Measurements from ENCODE around the gene FSHB.
A peak's percentile ranks its signal among the peaks of the same experiment; 100 is the strongest.
"Not testable (repeated sequence)": the region's sequence is repeated elsewhere in the genome, so short reads cannot be mapped to it uniquely, and the experiment has no call there.

FSHB gene

DNA sequence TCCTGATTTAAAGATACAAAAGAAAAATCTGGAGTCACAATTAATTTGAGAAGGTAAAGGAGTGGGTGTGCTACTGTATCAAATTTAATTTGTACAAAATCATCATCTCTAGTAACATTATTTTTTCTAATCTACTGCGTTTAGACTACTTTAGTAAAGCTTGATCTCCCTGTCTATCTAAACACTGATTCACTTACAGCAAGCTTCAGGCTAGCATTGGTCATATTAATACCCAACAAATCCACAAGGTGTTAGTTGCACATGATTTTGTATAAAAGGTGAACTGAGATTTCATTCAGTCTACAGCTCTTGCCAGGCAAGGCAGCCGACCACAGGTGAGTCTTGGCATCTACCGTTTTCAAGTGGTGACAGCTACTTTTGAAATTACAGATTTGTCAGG is at the start of gene FSHB:
FSHB (plus strand) TSS at position 301 of the 400 bp plus-strand sequence. CDS start 889 bp downstream, outside the sequence.
- no peak for DNase-seq (ENCODE audit: low read depth)

DNA sequence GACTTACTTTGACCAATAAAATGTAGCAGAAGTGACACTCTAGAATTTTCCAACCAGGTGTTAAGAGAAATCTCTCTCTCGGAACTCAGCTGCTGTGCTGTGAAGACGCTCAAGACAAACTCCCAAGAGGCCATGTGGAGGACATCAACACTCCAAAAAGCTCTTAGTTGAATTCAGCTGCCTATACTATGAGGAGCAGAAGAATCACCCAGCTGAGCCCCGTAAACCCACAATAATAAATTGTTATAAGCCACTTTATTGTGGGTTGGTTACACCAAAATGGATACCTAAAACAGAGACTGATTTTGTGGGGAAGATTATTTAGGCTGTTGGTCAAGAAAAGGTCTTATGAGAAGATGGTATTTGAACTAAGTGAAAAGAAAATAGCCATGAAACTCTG is 44.1 kb upstream of the FSHB start:
- DNase-seq (ENCODE audit: low read depth), result no peak

DNA sequence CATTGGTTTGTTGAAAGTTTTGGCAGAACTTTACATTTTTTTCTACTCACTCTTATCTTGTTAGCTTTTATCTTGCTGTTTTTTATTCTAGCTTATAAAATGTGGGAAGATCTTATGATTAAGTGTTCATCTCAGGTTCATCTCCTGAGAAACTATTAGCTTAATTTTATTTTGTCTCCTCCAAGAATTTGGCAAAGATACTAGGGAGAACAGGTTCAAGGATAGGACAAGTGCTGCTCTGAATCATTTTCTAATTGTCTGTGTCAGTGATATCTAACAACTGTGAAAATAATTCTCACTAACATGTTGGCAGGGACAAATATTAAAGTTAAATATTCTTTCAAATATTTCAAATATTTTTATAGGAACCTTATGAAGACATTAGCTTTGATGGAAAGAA is 38.2 kb upstream of the FSHB start:
- DNase-seq (ENCODE audit: low read depth), result no peak

DNA sequence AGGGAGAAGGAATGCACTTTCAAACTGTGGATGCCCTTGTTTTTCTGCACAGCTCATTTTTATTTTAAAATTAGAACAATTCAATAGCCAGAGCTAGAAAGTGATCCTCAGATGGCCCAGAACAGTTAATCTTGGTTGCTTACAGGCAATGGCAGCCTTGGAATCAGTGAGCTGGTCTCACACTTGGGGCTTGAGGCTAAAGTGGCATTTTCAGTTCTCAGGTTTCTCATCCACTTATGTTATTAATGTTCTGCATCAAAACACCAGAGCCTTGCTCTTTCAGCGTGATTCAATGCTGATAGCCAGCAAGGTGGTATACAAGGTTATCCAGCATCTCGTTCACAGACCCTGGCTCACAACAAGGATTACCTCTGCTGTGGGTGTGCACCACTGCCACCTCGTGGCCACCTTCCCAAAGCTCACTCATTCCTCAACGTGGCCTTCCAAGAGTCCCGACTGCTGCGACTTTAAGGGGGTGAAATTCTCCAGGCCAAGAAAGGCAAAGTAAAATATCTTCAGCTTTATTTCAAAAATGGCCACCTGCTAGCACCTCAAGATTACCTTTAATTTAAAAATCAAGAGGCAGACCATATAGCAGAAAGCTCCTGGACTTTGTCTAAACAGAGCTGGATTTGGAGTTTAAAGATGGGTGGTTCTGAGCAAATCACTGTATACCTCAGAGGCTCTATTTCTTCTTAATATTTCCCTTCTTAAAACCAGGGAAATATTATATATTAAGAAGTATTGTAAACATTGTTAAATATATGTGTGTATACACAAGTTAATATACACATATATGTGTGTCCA is 34.2 kb upstream of the FSHB start:
- DNase-seq (ENCODE audit: low read depth), result no peak

DNA sequence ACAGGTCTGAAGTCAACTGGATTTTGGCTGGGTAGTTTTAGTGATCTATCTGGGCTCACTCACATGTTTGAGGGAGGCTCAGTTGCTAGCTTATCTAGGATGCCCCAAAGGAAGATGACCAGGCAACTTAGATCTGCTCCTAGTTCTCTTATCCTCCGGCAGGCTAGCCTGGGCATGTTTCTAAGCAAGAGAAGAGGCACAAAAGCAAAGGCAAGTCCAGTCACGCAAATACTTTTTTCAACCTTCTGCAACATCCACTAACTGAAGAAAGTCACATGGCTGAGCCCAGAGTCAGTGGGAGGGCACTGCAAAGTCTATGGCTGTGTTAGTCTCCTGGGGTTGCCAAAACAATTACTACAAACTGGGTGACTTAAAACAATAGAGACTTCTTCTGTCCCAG is 32.9 kb upstream of the FSHB start:
- DNase-seq (ENCODE audit: low read depth), result no peak

DNA sequence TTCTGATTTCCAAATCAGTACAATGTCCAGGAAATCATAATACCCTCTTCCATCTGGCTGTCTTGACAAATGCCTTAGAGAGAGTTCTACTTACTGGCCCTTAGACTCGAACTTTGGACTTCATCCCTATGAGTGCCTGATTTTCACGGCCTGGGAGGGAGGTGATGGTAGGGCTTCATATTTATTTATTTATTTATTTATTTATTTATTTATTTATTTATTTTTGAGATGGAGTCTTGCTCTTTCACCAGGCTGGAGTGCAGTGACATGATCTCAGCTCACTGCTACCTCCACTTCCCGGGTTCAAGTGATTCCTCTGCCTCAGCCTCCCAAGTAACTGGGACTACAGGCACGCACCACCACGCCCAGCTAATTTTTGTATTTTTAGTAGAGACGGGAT is 27.8 kb upstream of the FSHB start:
- not testable (repeated sequence) for DNase-seq (ENCODE audit: low read depth)

DNA sequence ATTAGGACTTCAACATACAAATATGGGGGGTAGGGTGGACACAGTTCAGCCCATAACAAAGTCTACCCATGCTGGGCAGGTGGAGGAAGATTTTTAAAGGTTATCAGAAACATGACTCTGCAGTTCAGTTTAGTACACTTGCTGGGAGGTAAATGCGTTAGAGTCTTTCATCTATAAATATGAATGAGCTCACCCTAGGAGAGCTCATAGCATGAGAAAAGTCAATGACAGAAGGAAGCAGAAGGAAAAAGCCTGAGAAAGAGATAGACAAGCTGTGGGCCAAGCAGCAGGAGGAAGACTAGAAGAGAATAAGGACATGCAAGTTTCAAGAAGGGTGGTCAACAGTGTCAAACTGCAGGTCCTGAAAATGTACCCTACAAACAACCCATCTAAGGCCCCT is 27.0 kb upstream of the FSHB start:
- DNase-seq (ENCODE audit: low read depth), result no peak

DNA sequence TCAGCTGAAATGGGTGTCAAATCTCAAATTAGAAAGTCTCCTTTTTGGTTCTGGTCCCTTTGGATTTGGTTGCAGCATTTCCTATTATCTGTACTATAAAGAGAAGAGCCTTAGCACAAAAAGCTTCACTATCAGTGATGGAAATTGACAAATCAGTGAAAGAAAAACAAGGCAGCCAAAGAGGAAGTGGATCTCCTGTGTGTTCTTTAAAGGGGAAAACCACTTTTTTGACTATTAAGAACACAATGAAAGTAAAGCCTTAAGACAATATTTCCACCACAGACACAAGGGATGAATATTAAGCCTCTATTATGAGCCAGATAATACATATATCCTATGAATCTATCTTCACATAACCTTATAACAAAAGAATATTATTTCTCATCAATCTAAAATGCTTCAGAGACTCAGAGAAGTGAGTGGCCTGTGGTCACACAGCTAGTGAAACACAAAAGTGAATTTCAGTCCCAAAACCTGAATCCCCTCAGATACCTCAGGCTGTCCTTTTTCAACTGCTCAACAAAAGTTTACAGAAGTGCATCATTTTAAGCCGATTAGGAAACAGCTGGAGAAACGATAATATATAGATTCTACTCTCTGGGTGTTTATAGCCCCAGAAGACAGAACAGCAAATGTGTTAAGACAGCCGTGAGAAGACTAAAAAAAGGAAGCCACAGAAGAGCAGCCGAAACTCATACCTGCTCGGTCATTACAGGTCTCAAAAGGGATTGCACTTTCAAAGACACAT is 24.4 kb upstream of the FSHB start:
- DNase-seq (ENCODE audit: low read depth), result no peak

DNA sequence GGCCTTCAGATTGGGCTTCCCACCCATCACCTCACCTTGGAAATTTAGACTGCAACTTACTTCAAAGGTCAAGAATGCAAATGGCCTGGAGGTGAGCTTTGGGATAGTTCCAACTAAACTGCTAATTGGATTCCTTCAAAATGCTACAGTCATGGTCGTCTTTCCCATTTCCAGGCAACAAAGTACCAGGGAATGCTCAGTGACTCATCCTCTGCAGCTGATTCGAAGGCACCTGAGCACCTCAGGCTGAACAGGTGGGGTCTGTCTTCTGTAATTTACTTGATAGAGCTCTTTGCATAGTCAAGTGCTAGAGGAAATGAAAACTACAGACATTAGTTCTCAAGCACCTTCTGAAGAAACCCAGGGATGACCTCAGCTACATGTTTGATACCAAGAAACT is 20.5 kb upstream of the FSHB start:
- no peak for DNase-seq (ENCODE audit: low read depth)

DNA sequence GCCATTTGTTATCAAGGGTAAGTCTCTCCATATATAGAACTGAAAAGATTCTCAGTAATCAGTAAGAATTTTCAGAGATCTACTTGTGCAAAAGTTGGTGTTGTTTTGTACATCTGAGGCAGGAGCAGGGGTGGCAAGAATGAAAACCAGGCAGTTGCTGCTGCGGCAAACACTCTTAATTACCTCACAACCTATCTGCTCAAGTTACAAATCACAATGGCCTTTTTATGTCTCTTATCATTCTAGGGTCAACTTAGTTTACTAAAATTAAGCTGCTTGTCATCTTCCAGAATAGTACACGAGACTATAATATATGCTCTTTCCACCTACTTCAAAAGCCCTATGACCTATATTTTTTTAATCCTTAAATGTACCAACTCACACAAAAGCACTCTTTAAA is 14.3 kb upstream of the FSHB start:
- no peak for DNase-seq (ENCODE audit: low read depth)

DNA sequence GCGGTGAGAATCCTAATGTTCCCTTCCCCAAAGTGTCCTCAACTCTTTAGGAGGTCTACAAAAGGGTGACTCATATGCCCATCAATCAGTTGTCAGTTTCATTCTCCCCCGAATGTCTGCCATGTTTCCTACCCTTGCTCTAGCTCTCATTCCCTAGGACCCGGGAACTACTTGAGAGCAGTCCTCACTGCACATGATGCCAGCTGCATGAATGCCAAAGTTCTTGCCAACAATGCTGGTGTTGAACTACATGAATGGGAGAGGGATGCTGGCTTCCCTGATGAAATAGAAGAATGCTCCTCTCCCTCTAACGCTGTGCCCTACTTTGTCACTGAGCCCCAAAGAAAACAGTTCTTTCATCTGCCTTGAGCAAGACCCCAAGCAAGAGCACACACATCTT is 12.5 kb upstream of the FSHB start:
- no peak for DNase-seq (ENCODE audit: low read depth)

DNA sequence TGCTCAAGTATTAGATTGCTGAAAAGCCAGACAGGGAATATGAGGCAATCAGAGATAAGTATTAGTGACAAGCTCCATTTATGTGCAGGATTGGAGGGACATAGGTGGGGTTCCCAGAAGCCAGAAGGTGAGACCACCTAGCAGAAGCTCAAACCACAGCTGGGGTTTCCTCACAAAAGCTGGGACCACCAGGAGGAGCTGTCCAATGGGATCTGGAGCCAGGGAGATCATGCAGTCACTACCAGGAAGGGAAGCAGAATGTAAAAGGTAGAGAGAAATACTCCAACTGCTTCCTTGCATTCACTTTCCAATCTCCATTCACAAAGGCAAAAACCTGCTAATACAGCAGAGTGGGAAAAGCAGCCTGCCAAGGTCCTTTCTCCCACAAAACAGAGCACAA is 5.2 kb upstream of the FSHB start:
- no peak for DNase-seq (ENCODE audit: low read depth)

DNA sequence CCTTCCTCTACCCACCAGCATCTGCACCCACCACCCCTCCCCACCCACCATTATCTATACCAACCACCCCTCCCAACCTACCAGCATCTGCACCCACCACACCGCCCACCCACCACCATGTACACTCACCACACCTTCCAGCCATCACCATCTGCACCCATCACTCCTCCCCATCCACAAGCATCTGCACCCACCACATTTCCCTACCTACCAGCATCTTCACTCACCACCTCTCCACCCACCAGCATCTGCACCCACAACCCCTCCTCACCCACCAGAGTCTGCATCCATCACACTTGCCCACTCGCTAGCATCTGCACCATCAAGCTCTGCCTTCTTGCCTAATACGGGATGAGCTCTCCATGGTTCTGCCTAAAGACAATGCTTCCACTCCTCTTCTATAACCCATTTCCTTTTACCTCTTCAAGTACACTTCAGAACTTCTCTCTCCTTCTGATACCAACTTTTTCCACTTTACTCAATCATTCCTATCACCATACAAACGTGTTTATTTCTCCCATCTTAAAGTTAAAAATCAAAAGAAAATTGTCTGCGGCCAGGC is 2.4 kb upstream of the FSHB start:
- DNase-seq (ENCODE audit: low read depth), result no peak

DNA sequence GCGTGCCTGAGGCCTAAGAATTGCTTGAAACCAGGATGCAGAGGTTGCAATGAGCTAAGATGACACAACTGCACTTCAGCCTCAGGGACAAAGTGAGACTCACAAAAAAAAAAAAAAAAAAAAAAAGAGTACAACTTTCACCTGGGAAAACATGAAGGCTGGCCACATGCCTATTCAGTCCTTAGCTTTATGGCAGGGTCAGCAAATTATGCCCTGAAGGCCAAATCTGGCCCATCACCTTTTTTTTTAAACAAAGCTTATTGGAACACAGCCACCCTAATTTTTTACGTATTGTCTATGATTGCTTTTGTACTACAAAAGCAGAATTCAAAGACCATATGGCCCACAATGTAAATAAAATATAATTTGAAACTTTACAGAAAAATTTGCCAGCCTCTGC is 8.2 kb downstream of the FSHB start:
- DNase-seq (ENCODE audit: low read depth), result no peak

DNA sequence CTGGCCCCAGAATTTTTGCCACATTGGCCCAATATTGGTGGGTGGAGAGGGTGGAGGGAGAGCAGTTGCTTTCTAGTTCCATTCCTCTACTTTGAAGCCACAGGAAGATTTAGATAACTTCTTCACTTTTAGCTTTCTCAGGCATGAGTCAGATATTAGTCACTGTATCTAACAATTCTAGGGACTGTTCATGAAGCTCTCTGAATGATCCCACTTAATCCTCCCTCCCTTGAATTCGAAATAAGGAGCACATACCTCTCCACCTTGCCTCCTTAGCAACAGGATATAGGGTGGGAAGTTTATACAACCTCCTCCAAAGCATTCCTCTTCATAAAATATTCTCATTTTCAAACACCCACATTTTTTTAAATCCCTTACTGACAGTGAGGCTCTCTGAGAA is 13.5 kb downstream of the FSHB start:
- DNase-seq (ENCODE audit: low read depth), result peak; percentile 8

DNA sequence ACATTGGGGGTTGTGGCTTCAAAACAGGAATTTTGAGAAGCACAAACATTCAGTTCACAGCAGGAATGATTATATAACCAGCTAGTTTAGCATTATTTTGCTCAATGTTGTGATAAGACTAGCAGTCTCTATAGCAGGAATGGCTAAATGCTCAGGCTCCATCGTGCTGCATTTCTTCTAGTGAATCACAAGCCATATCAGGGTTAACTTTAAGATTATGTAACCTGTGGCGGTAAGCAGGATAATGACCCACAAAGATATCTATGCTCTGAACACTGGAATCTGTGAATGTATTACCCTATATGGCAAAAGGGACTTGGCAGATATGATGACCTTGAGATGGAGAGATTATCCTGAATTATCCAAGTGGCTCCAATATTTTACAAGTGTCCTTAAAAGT is 14.8 kb downstream of the FSHB start:
- DNase-seq (ENCODE audit: low read depth), result no peak

DNA sequence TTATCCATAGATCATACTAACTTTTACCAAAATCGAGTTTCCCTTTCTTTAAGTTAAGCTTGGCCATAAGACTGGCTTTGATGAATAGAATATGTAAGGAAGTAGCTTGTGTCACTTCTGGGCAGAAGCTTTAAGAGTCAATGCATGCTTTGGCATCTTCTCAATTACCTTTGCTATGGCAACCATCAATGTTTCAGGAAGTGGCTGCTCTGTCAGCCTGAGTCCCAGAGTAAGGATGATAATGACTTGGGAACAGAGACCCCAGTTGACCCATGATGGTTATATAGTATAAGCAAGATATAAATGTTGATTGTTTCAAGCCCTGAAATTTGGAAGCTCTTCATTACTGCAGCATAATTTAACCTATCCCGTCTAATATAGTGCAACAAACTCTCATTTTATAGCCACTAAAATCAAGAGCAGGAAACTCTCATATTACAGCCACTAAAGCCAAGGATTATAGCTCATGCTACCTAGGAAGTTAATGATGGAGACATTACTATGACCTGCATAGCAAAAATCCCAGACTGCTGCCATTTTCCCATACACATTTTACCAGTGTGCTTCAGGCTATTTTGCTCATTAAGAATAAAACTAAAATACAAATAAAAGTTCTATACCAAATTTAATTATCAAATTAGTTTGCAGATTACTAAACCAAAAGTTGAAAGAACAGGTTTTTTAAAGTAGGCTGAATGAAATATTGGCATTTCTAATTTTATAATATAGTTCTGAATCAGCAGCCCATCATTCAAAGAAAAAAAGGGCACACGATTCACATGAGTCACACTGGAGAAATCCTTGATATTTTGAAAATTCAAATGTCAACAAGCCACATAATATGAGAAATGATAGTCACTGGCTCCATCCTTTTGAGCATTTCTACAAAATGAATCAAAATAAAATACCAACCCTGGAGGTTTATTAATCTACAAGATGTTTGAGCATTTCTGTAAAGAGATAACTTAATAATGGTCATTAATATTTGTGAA is 23.8 kb downstream of the FSHB start:
- DNase-seq (ENCODE audit: low read depth), result no peak

DNA sequence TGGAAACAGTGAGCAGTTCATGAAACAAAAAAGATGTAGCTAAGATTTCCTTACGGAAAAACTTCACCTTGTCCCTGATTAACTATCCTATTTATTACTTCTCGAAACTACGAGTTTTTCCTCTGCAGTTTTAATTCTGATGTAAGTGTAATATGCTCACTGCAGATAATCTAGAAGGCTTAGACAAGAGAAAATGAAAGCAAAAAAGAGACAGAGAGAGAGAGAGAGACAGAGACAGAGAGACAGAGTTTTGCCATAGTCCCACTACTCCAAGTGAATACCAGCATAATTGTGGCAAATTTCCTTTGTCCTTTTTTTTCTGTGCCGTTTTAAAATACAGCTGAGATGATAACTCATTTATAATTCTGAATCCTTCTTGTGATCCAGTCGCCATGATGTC is 24.8 kb downstream of the FSHB start:
- DNase-seq (ENCODE audit: low read depth), result no peak

DNA sequence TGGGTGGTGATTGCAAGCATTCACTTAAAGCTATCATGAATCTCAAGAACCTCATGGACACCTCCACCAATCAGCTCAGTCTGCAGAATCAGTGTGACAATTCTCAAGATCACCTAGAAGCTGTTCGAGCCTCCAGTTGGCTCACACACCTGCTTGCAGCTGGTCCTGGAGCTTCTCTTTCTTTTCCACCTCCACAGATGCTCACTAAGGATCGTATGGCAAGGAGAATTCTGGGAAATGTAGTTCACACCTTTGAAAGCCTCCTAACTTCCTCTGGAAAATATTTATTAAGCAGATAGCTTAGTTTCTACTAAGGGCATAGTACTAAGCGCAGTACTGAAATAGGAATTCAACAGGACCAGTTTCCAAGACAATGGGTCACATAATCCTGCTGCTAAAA is 26.2 kb downstream of the FSHB start:
- DNase-seq (ENCODE audit: low read depth), result no peak

DNA sequence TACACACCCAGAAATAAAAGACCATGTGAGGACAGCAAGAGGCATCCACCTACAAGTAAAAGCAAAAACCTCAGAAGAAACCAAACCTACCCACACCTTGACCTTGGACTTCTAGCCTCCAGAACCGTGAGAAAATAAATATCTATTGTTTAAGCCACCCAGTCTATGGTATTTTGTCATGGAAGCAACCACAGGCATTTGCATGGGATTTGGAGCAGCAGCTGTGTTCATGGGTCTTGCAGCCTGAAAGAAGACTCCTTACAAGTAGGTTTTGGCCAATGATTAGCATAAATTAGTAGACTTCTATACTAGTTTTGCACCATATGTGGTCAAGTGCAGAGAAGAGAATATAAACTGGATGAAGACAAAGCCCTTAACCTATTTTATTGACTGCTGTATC is 27.9 kb downstream of the FSHB start:
- DNase-seq (ENCODE audit: low read depth), result no peak

DNA sequence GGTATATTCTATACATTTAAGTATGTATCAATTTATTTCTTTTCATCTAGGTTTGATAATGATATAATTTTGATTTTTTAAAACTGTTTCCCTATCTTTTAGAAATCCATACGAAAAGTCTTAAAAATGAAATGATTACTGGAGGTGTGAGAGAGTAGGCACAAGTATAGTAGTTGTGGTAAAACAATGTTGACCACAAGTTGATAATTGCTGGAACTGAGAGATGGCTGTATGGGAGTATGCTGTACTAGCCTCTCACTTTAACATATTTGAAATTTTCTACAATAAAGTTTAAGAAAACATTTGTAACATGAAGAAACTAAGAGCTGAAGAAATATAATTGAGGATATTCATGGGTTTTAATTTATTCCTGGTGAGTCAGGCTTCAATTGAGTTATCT is 30.0 kb downstream of the FSHB start:
- no peak for DNase-seq (ENCODE audit: low read depth)

DNA sequence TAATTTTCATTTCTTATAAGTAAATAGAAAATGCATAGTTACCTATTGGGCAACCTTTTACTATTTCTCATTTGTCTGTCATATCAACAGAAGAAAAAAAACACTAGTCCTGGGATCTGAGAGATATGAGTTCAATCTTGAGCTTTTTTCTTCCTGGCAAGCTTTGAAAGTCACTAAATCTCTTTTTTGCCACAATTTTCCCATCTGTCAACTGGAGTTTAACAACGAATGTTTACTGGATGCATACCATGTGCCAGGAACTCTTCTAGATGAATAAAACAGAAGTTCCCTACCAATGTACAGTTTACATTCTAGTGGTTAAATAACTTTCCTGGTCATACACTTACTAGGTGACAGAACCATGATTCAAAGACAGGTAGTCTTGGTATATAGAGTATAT is 31.0 kb downstream of the FSHB start:
- DNase-seq (ENCODE audit: low read depth), result no peak

Measured in GM04503 (cell line).